Spleen (tissue), 11 donors: ENCODE measurements around the gene TOR1A. TPM values are rescaled to one million over a fixed set of nuclear protein-coding genes. Genes with fewer than 3 reads are reported as not detected.
"Not testable (repeated sequence)": the region's sequence is repeated elsewhere in the genome, so short reads cannot be mapped to it uniquely, and the experiment has no call there.

Experiments
- DNase-seq: peaks from one replicate; pipeline ENCODE4 v3.0.0-alpha.2; 2020
- H3K27ac ChIP-seq, 8 donors: fragments of 200-600 bp; sonication (generic) in 7 of 8; 1 replicate in 4 of 8; 2 replicates in 4 of 8; pipeline versions ENCODE4 v1.5.0 to v1.8.0; 2016 to 2021; ENCODE audit warnings: inconsistent platforms in 4 of 8, mild to moderate bottlenecking in 4 of 8, moderate library complexity in 1 of 8
- H3K27me3 ChIP-seq, 7 donors: fragments of 200-600 bp; sonication (generic) in 6 of 7; replicated peaks in 1 of 7; 1 replicate in 4 of 7; 2 replicates in 3 of 7; pipeline versions ENCODE4 v1.5.0 to v1.8.0; 2016 to 2021; ENCODE audit warnings: inconsistent platforms in 3 of 7, mild to moderate bottlenecking in 1 of 7
- H3K36me3 ChIP-seq, 6 donors: fragments of 200-600 bp; sonication (generic) in 5 of 6; 1 replicate in 4 of 6; 2 replicates in 2 of 6; pipeline versions ENCODE4 v1.5.0 to v1.8.0; 2016 to 2021; ENCODE audit warnings: inconsistent platforms in 2 of 6
- H3K4me1 ChIP-seq, 6 donors: fragments of 200-600 bp; sonication (generic) in 5 of 6; 1 replicate in 3 of 6; 2 replicates in 3 of 6; pipeline versions ENCODE4 v1.5.0 to v1.8.0; 2016 to 2021; ENCODE audit warnings: inconsistent platforms in 3 of 6
- H3K4me3 ChIP-seq, 8 donors: fragments of 200-600 bp; sonication (generic) in 7 of 8; 1 replicate in 4 of 8; 2 replicates in 4 of 8; pipeline versions ENCODE4 v1.5.0 to v1.8.0; 2016 to 2021; ENCODE audit warnings: inconsistent platforms in 4 of 8, mild to moderate bottlenecking in 4 of 8, moderate library complexity in 2 of 8
- H3K9me3 ChIP-seq, 8 donors: fragments of 200-600 bp; sonication (generic) in 7 of 8; 1 replicate in 4 of 8; 2 replicates in 4 of 8; pipeline versions ENCODE4 v1.5.0 to v1.8.0; 2016 to 2021; ENCODE audit warnings: inconsistent platforms in 4 of 8
- CTCF ChIP-seq, 11 experiments: fragments of 200-600 bp in 7 of 11; fragments of 450-650 bp in 4 of 11; sonication (generic) in 4 of 11; IDR thresholded peaks in 8 of 11; conservative IDR thresholded peaks in 3 of 11; 1 replicate in 7 of 11; 2 replicates in 4 of 11; pipeline versions ENCODE4 v1.4.0 to v1.8.0; 2016 to 2021; ENCODE audit warnings: antibody characterized with exemption in 11 of 11, inconsistent platforms in 4 of 11, mild to moderate bottlenecking in 1 of 11
- POLR2A ChIP-seq, 3 donors: fragments of 450-650 bp; IDR thresholded peaks; one replicate each; pipeline ENCODE4 v1.5.1; 2017; ENCODE audit warnings: antibody characterized with exemption in 3 of 3, mild to moderate bottlenecking in 1 of 3
- POLR2AphosphoS5 ChIP-seq, 3 donors: sonication (generic); formaldehyde crosslinking; IDR thresholded peaks; one replicate each; pipeline ENCODE4 v1.5.1; 2017; ENCODE audit warnings: antibody characterized with exemption in 3 of 3
- WGBS, 5 donors: extraction: QIAGEN DNeasy Blood & Tissue Kit in 3 of 5; methylation state at CpG; one replicate each; pipeline versions ENCODE4 v1.1.5 to v1.1.7; 2013 to 2018; 5-methylcytosine and 5-hydroxymethylcytosine counted together
- intact Hi-C: fragments of 100-400 bp; cut with DNase I; formaldehyde crosslinking; loops from one replicate; pipeline ENCODE4 v1.15.0; 2023; ENCODE audit warnings: low total_unique reads
- polyA plus RNA-seq, 3 donors: library from polyadenylated mRNA; stranded (reverse); fragments of 200-250 nt; gene quantifications; one replicate each; pipeline ENCODE4 v1.2.1, GENCODE V29; 2013
- total RNA-seq, 7 donors: library from RNA; depleted of rRNA in 3 of 7; stranded (reverse); fragments of >200 nt in 3 of 7; fragmentation: NEBNext Ultra II Directional in 4 of 7; extraction: Animal tissue kit (Norgen Biotek cat#: 25700) in 4 of 7; gene quantifications; one replicate each; pipeline versions ENCODE4 v1.1.0 to v1.2.1, GENCODE V29; 2016 to 2021
- donor health status: healthy with polysubstance abuse.
- donor health status: DM: no; HTN: no; CAD: no; lungs with moderate emphysema.
- donor health status: DM: no; HTN: no; CAD: no.
- donor health status: Bipolar disorder and iron deficiency.
- donor health status: healthy.
- donor health status: DM: no; HTN: no; CAD: no.
- donor health status: DM: yes; HTN: yes; CAD: no.

The TOR1A gene
- total and polyA plus RNA-seq, 10 donors = 13.3 to 49.5 (median 31.4) TPM

- TF ChIP-seq POLR2A (IDR thresholded peaks at IDR 0.05) (peak in 2 of 3 donors; percentile 44), CTCF (IDR thresholded peaks at IDR 0.05 in 8 of 11, conservative IDR thresholded peaks at IDR 0.05 in 3 of 11) (peak in 1 of 11 experiments; percentile 34), POLR2AphosphoS5 (IDR thresholded peaks at IDR 0.05) (peak; percentile 96 to 97 (median 97))
- 0 to 1% (median 1%) methylated on average over 48 to 93 of the region's 93 CpGs for WGBS, 5 donors
- Histone ChIP-seq H3K27me3 (no peaks in the 10 kb centered on the region), H3K4me3 (peak within 1 kb of the TSS; percentile 75 to 95 (median 90)), H3K36me3 (peaks cover 0 to 39% (median 11%) of the 10 kb centered on the region in 6 donors), H3K4me1 (peaks cover 8 to 46% (median 22%) of the 10 kb centered on the region in 6 donors), H3K9me3 (no peaks in the 10 kb centered on the region), H3K27ac (peak within 1 kb of the TSS; percentile 87 to 95 (median 92))
- intact Hi-C loops = no loop called here
- peak; percentile 98 for DNase-seq
Measured at GRCh38 chr9:129802833-129803675, 20.9 kb downstream of the TOR1A start, which contains the start of gene TOR1B. Gene TOR1B, plus strand, starts transcription at chr9:129803184. Its CDS starts 29 bp downstream, at chr9:129803213.

- no peak for TF ChIP-seq POLR2A (IDR thresholded peaks at IDR 0.05)
- no peak for TF ChIP-seq CTCF (IDR thresholded peaks at IDR 0.05 in 8 of 11, conservative IDR thresholded peaks at IDR 0.05 in 3 of 11)
- no peak for TF ChIP-seq POLR2AphosphoS5 (IDR thresholded peaks at IDR 0.05)
- H3K4me1 ChIP-seq = peaks cover 8 to 37% (median 20%) of the 10 kb centered on the region in 6 donors
- 86 to 92% (median 90%) methylated on average over 17 of the region's 17 CpGs for WGBS, 5 donors
- DNase-seq = no peak
- H3K36me3 ChIP-seq = peaks cover 0 to 23% (median under 1%) of the 10 kb centered on the region in 6 donors
- intact Hi-C loops = no loop called here
- H3K27me3 ChIP-seq = no peaks in the 10 kb centered on the region
- no peak overlapping the region for H3K4me3 ChIP-seq
- no peak overlapping the region for H3K27ac ChIP-seq
- no peaks in the 10 kb centered on the region for H3K9me3 ChIP-seq
Measured at GRCh38 chr9:129801504-129801903, 22.4 kb downstream of the TOR1A start.

DNA sequence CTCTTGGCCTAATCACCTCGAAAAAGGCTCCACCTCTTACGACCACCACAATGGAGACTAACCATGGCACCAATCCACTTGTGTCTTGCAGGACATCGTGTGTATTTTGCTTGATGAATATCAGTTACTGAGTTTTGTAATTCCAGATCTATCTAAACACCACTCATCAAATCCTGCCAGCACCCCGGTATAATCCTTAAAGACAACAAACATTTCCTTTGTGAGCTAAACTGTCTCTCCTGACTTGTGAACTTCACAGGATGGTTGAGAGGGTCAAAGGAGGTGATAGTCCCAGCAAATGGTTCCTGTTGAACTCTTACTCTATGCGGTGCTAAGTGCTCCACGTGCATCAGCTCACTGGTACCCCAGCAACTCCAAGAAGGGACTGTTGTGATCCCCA lies 25.0 kb downstream of the TOR1A start:
- H3K36me3 ChIP-seq = no peaks in the 10 kb centered on the region
- no peaks in the 10 kb centered on the region for H3K9me3 ChIP-seq
- WGBS, 5 donors = 53 to 76% (median 72%) methylated on average over 6 of the region's 6 CpGs
- DNase-seq = no peak
- no peaks in the 10 kb centered on the region for H3K27me3 ChIP-seq
- no peak for TF ChIP-seq POLR2AphosphoS5 (IDR thresholded peaks at IDR 0.05)
- TF ChIP-seq POLR2A (IDR thresholded peaks at IDR 0.05) = no peak
- TF ChIP-seq CTCF (IDR thresholded peaks at IDR 0.05 in 8 of 11, conservative IDR thresholded peaks at IDR 0.05 in 3 of 11) = no peak
- intact Hi-C loops = no loop called here
- H3K27ac ChIP-seq = no peak overlapping the region
- no peak overlapping the region for H3K4me3 ChIP-seq
- peaks cover 3 to 12% (median 5%) of the 10 kb centered on the region in 6 donors for H3K4me1 ChIP-seq

DNA sequence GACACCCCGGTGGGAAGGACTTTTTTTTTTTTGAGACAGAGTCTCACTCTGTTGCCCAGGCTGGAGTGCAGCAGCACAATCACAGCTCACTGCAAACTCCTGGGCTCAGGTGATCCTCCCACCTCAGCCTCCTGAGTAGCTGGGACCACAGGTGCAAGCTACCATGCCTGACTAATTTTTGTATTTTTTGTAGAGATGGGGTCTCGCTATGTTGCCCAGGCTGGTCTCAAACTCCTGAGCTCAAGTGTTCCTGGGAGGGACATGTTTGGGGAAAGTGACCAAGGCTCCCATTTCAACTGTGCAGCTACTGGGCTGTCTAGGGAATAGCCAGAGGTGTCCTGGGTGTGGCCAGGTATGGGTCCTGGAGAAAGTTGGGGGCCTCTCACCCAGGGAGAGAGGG lies 27.9 kb downstream of the TOR1A start:
- WGBS, 5 donors = 79 to 89% (median 83%) methylated on average over 2 of the region's 2 CpGs
- H3K36me3 ChIP-seq, H3K27ac ChIP-seq, H3K4me3 ChIP-seq, H3K9me3 ChIP-seq, intact Hi-C loops, H3K27me3 ChIP-seq, DNase-seq, H3K4me1 ChIP-seq: not testable (repeated sequence)
